ENCODE data around the gene ERC2. TPM values are rescaled to one million over a fixed set of nuclear protein-coding genes. Genes with fewer than 3 reads are reported as not detected.

The ERC2 gene
- total RNA-seq, 1 donor from 2014 or later = 7.4 TPM

DNA sequence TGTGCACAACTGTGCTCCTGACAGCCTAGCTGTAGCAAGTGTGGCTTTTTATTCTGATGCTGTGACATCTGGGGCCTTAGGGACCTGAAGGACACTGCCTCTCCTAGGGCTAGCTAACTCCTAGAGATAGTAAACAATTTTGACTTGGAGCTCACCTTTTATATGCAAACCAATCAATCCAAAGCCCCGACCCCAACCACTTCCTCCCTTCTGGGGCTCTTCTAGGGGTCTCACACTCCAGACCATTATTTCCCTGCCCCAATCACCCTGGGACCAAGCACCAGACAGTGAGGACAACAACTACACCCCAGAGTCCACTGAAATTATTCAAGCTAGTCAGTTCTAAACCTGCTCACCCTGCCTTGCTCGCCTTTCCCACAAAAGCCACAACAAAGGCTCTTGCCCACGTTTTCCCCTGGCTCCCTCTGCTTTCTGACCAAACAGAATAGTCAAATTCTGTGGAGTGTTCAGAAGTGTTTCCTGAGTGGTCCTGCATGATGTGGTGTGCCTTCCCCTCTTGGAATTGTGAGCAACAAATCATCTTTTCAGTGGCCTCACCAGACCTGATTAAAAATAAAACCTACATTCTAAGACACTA is 897.0 kb downstream of the ERC2 start:
- TF ChIP-seq, protein P1, sequence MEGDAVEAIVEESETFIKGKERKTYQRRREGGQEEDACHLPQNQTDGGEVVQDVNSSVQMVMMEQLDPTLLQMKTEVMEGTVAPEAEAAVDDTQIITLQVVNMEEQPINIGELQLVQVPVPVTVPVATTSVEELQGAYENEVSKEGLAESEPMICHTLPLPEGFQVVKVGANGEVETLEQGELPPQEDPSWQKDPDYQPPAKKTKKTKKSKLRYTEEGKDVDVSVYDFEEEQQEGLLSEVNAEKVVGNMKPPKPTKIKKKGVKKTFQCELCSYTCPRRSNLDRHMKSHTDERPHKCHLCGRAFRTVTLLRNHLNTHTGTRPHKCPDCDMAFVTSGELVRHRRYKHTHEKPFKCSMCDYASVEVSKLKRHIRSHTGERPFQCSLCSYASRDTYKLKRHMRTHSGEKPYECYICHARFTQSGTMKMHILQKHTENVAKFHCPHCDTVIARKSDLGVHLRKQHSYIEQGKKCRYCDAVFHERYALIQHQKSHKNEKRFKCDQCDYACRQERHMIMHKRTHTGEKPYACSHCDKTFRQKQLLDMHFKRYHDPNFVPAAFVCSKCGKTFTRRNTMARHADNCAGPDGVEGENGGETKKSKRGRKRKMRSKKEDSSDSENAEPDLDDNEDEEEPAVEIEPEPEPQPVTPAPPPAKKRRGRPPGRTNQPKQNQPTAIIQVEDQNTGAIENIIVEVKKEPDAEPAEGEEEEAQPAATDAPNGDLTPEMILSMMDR (IDR thresholded peaks at IDR 0.05; ENCODE audit: insufficient read depth, low read depth, low read length) = no peak
- no peak for TF ChIP-seq EZH2 (IDR thresholded peaks at IDR 0.05; ENCODE audit: insufficient read depth, low read length)
- no peak overlapping the region for H3K9ac ChIP-seq (ENCODE audit: low read length)
- no peaks in the 10 kb centered on the region for H3K79me2 ChIP-seq (ENCODE audit: insufficient read depth, low read length)
- H3K27me3 Mint-ChIP-seq (ENCODE audit: low read depth, unreplicated experiment) = peaks cover 4% of the 10 kb centered on the region
- DNase-seq (ENCODE audit: low read depth) (peak; percentile 66), FAIRE-seq (no peak)
- H3K4me1 ChIP-seq (ENCODE audit: insufficient read depth, low read length) = peaks cover 10% of the 10 kb centered on the region
- no peaks in the 10 kb centered on the region for H3K36me3 Mint-ChIP-seq (ENCODE audit: low read depth, unreplicated experiment)
- H2AFZ ChIP-seq (ENCODE audit: low read depth, low read length) = no peak overlapping the region
- H4K20me1 ChIP-seq (ENCODE audit: insufficient read depth, low read length) = no peaks in the 10 kb centered on the region
- no peak overlapping the region for H3K4me3 ChIP-seq (ENCODE audit: insufficient read depth, low read depth, low read length)
- H3K27ac Mint-ChIP-seq (ENCODE audit: unreplicated experiment) = no peak overlapping the region
- H3K9me3 Mint-ChIP-seq (ENCODE audit: unreplicated experiment) = peaks cover 4% of the 10 kb centered on the region
- no peak overlapping the region for H3K27ac ChIP-seq (ENCODE audit: low read depth, low read length)
- H3K4me3 Mint-ChIP-seq (ENCODE audit: unreplicated experiment) = no peak overlapping the region
- peaks cover 21% of the 10 kb centered on the region for H3K4me1 Mint-ChIP-seq (ENCODE audit: low read depth, unreplicated experiment)
- H3K4me2 ChIP-seq (ENCODE audit: low read length) = peak overlapping the region; percentile 58
- no peaks in the 10 kb centered on the region for H3K27me3 ChIP-seq (ENCODE audit: insufficient read depth, low read length)
- no peaks in the 10 kb centered on the region for H3K9me3 ChIP-seq (ENCODE audit: insufficient read depth, low read depth, low read length)
- H3K36me3 ChIP-seq (ENCODE audit: insufficient read depth, low read length) = no peaks in the 10 kb centered on the region

DNA sequence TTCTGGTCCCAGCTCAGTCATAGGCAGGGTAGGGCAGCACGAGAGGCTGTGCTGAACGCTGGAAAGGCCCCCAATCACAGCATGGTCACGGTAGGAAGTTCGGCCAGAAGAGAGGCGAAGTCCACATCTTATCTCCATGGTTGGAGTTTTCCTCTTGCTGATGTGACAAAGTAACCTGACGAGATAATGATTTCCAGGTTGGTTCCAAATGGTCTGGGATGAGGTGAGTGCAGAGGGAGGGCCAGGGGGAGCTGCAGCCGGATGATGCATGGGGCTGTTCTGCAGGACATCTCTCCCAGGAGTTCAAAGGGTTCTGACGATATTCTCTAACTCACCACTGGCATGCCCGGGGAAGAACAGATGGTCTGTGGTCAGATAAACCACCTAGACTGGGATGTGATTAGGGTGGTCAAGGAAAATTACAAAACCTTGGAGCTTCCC is 898.0 kb downstream of the ERC2 start:
- no peaks in the 10 kb centered on the region for H3K36me3 Mint-ChIP-seq (ENCODE audit: low read depth, unreplicated experiment)
- H3K4me3 Mint-ChIP-seq (ENCODE audit: unreplicated experiment) = no peak overlapping the region
- no peak overlapping the region for H3K4me2 ChIP-seq (ENCODE audit: low read length)
- H4K20me1 ChIP-seq (ENCODE audit: insufficient read depth, low read length) = no peaks in the 10 kb centered on the region
- H3K27me3 Mint-ChIP-seq (ENCODE audit: low read depth, unreplicated experiment) = peaks cover 4% of the 10 kb centered on the region
- peak; percentile 76 for DNase-seq (ENCODE audit: low read depth)
- H3K36me3 ChIP-seq (ENCODE audit: insufficient read depth, low read length) = no peaks in the 10 kb centered on the region
- TF ChIP-seq, protein P1 (IDR thresholded peaks at IDR 0.05; ENCODE audit: insufficient read depth, low read depth, low read length) = no peak
- TF ChIP-seq EZH2 (IDR thresholded peaks at IDR 0.05; ENCODE audit: insufficient read depth, low read length) = no peak
- FAIRE-seq = no peak
- H3K79me2 ChIP-seq (ENCODE audit: insufficient read depth, low read length) = no peaks in the 10 kb centered on the region
- no peak overlapping the region for H3K9ac ChIP-seq (ENCODE audit: low read length)
- peaks cover 4% of the 10 kb centered on the region for H3K9me3 Mint-ChIP-seq (ENCODE audit: unreplicated experiment)
- H3K27ac Mint-ChIP-seq (ENCODE audit: unreplicated experiment) = no peak overlapping the region
- H3K27me3 ChIP-seq (ENCODE audit: insufficient read depth, low read length) = no peaks in the 10 kb centered on the region
- no peak overlapping the region for H3K27ac ChIP-seq (ENCODE audit: low read depth, low read length)
- peaks cover 10% of the 10 kb centered on the region for H3K4me1 ChIP-seq (ENCODE audit: insufficient read depth, low read length)
- H3K4me3 ChIP-seq (ENCODE audit: insufficient read depth, low read depth, low read length) = no peak overlapping the region
- no peak overlapping the region for H2AFZ ChIP-seq (ENCODE audit: low read depth, low read length)
- H3K4me1 Mint-ChIP-seq (ENCODE audit: low read depth, unreplicated experiment) = peaks cover 21% of the 10 kb centered on the region
- H3K9me3 ChIP-seq (ENCODE audit: insufficient read depth, low read depth, low read length) = no peaks in the 10 kb centered on the region

DNA sequence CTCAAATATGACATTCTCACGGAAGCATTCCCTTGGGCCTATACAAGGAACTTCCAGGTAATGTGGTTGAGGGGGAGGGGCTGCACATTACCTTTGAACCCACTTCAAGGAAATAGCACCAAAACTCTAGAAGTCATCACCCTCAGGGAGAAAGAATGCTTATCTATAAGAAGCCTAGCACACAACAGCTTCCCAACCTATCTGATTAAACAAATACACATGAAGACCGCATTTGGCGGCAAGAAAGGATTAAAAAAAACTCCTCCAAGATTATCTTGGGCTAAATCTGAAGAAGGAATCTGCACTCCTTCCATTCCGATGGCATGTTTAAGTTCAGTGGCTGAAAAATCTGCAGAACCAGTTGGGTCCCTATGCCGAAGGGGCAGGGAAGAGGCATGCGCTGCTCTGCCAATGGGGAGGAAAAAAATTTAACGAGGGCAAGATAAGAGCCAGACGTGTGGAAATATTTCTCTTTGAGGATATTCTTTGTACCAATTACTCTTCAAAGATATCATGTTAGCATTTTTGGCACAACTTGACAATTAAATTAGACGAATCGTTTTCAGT is 899.2 kb downstream of the ERC2 start:
- Histone ChIP-seq H3K27ac (ENCODE audit: low read depth, low read length) (no peak overlapping the region), H3K4me2 (ENCODE audit: low read length) (no peak overlapping the region), H3K36me3 (ENCODE audit: insufficient read depth, low read length) (no peaks in the 10 kb centered on the region), H3K79me2 (ENCODE audit: insufficient read depth, low read length) (no peaks in the 10 kb centered on the region), H2AFZ (ENCODE audit: low read depth, low read length) (no peak overlapping the region), H3K4me1 (ENCODE audit: insufficient read depth, low read length) (peaks cover 10% of the 10 kb centered on the region), H3K9me3 (ENCODE audit: insufficient read depth, low read depth, low read length) (no peaks in the 10 kb centered on the region), H3K4me3 (ENCODE audit: insufficient read depth, low read depth, low read length) (no peak overlapping the region), H3K27me3 (ENCODE audit: insufficient read depth, low read length) (no peaks in the 10 kb centered on the region), H3K9ac (ENCODE audit: low read length) (no peak overlapping the region), H4K20me1 (ENCODE audit: insufficient read depth, low read length) (no peaks in the 10 kb centered on the region)
- Mint-ChIP-seq H3K4me3 (ENCODE audit: unreplicated experiment) (no peak overlapping the region), H3K27me3 (ENCODE audit: low read depth, unreplicated experiment) (peaks cover under 1% of the 10 kb centered on the region), H3K27ac (ENCODE audit: unreplicated experiment) (no peak overlapping the region), H3K9me3 (ENCODE audit: unreplicated experiment) (peaks cover 4% of the 10 kb centered on the region), H3K36me3 (ENCODE audit: low read depth, unreplicated experiment) (no peaks in the 10 kb centered on the region), H3K4me1 (ENCODE audit: low read depth, unreplicated experiment) (peaks cover 21% of the 10 kb centered on the region)
- DNase-seq (ENCODE audit: low read depth) (no peak), FAIRE-seq (no peak)
- TF ChIP-seq, protein P1 (IDR thresholded peaks at IDR 0.05; ENCODE audit: insufficient read depth, low read depth, low read length) = no peak
- no peak for TF ChIP-seq EZH2 (IDR thresholded peaks at IDR 0.05; ENCODE audit: insufficient read depth, low read length)

Data from astrocyte (in vitro differentiated cells and primary cell).